Heart right ventricle (tissue), 16 donors: Measurements from ENCODE around the gene MAU2. TPM values are rescaled to one million over a fixed set of nuclear protein-coding genes. Genes with fewer than 3 reads are reported as not detected.

Experiments
- ATAC-seq, 8 donors: fragments of 200-7000 bp; cut with Tn5 transposase; one replicate each; pipeline ENCODE4 v1.9.1; 2020; ENCODE audit warnings: mild to moderate bottlenecking in 8 of 8, moderate library complexity in 8 of 8, moderate number of reproducible peaks in 1 of 8
- DNase-seq, 2 donors: peaks; one replicate each; pipeline ENCODE4 v3.0.0-alpha.2; 2020
- H3K27ac ChIP-seq, 10 donors: fragments of 200-600 bp; sonication (generic) in 2 of 10; one replicate each; pipeline versions ENCODE4 v1.5.0 to v1.8.0; 2020 to 2022; ENCODE audit warnings: mild to moderate bottlenecking in 3 of 10
- H3K27me3 ChIP-seq, 7 donors: fragments of 200-600 bp; one replicate each; pipeline ENCODE4 v1.8.0; 2021 to 2022; ENCODE audit warnings: mild to moderate bottlenecking in 2 of 7
- H3K36me3 ChIP-seq, 9 donors: fragments of 200-600 bp; sonication (generic) in 1 of 9; one replicate each; pipeline versions ENCODE4 v1.5.0 to v1.8.0; 2020 to 2022; ENCODE audit warnings: mild to moderate bottlenecking in 2 of 9
- H3K4me1 ChIP-seq, 9 donors: fragments of 200-600 bp; sonication (generic) in 1 of 9; one replicate each; pipeline versions ENCODE4 v1.5.0 to v1.8.0; 2020 to 2022; ENCODE audit warnings: mild to moderate bottlenecking in 4 of 9
- H3K4me3 ChIP-seq, 10 donors: fragments of 200-600 bp; sonication (generic) in 2 of 10; one replicate each; pipeline versions ENCODE4 v1.5.0 to v1.8.0; 2020 to 2022; ENCODE audit warnings: mild to moderate bottlenecking in 7 of 10, moderate library complexity in 2 of 10
- H3K9me3 ChIP-seq, 11 donors: fragments of 200-600 bp in 10 of 11; sonication (generic) in 2 of 11; one replicate each; pipeline versions ENCODE4 v1.5.0 to v1.8.0; 2013 to 2022; ENCODE audit warnings: mild to moderate bottlenecking in 2 of 11, control low read depth in 1 of 11, moderate library complexity in 1 of 11
- WGBS, 2 donors: extraction: QIAGEN DNeasy Blood & Tissue Kit; methylation state at CpG; one replicate each; pipeline ENCODE4 v1.1.7; 2013; ENCODE audit warnings: inconsistent platforms in 1 of 2; 5-methylcytosine and 5-hydroxymethylcytosine counted together
- intact Hi-C, 10 donors: fragments of 100-400 bp; cut with DNase I; formaldehyde crosslinking; loops; one replicate each; pipeline versions ENCODE4 v1.11.1 to v1.14.2; 2022
- polyA plus RNA-seq, 2 donors: library from polyadenylated mRNA; stranded (reverse); fragments of 200-250 nt; gene quantifications; one replicate each; pipeline ENCODE4 v1.2.3, GENCODE V29; 2013
- total RNA-seq, 10 donors: library from RNA; stranded (reverse); fragmentation: NEBNext Ultra II Directional in 3 of 10; extraction: Animal tissue kit (Norgen Biotek cat#: 25700) in 3 of 10; gene quantifications; one replicate each; pipeline versions ENCODE4 v1.2.1 to v1.2.4, GENCODE V29; 2021 to 2023
- TF ChIP-seq, protein P1 (sequence below), 9 donors: fragments of 200-600 bp; sonication (generic) in 2 of 9; IDR thresholded peaks; one replicate each; pipeline versions ENCODE4 v1.5.0 to v1.8.0; 2021 to 2022; ENCODE audit warnings: antibody characterized with exemption in 9 of 9, mild to moderate bottlenecking in 5 of 9, moderate library complexity in 1 of 9
- donor health status: Arrhythmogenic right ventricular cardiomyopathy.
- donor health status: ischemic (EF 13 %, LVEDD 7.1; RV severe dilation, severe dysfunction).
- donor health status: healthy with polysubstance abuse.
- donor health status: DM: no; HTN: yes; CAD: no.
- donor health status: DM: no; HTN: no; CAD: no.
- donor health status: ischemic (EF 25% LVEDD 6.9; RV normal size, moderate dysfunction).
- donor health status: ischemic (EF 25% LVEDD 5.7; RV mildly dilated, moderate dysfunction).
- donor health status: healthy.
- donor health status: DM: yes; HTN: yes; CAD: no.
- donor health status: Ischemic cardiomyopathy.
- donor health status: ischemic (EF 35%, LVEDD 5.7; RV mildly dilated, moderate dysfunction).
- donor health status: nonischemic (EF 11% LVEDD 7.7; RV severe dilation, severe dysfunction).
- donor health status: DM: yes; HTN: yes; CAD: no.
- donor health status: PGD.
- donor health status: ischemic (EF 29% LVEDD 5.4; RV normal size, mild dysfunction).
- donor health status: nonischemic (EF 23%, LVEDD 6.1; RV moderate dilation, normal function).

MAU2 gene
- total and polyA plus RNA-seq, 12 donors: 11.2 to 48.6 (median 36.7) TPM

DNA sequence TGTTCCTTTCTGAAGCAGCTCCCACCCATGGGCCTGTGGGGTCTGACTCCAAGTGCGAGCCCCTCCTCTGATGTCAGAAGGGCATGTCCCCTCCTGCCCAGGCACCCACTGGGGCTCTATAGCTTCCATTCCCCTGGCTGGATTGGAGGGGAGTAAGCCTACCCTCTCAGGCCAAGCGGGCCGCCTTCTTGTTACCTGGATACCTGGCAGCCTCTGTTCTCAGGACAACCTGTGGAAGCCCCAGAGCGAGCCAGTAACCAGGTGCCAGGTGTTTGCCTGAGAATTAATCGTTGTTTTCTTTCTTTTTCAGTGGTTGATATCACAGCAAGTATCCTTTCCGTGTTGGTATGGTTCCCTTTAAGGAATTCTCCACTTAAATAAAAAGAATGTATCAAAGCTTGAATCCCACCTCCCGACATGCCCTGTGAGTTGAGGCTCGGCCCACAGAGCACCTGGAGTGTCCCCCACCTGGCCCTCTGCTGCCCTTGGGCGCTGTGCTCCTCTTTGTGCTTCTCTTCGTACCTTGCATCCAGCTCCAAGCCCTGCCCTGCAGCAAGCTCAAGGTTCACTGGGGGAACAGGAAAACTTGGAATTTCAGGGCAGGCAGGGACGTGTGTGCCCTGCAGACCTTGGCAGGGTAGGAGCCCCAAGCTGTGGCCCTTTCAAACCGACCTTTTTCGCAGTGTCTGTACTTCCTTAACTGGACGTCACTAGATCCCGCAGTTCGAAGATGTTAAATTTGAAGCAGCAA lies 15.0 kb downstream of the MAU2 start:
- Histone ChIP-seq H3K27ac (no peak overlapping the region), H3K36me3 (peaks cover 6 to 100% (median 48%) of the 10 kb centered on the region in 9 donors)

DNA sequence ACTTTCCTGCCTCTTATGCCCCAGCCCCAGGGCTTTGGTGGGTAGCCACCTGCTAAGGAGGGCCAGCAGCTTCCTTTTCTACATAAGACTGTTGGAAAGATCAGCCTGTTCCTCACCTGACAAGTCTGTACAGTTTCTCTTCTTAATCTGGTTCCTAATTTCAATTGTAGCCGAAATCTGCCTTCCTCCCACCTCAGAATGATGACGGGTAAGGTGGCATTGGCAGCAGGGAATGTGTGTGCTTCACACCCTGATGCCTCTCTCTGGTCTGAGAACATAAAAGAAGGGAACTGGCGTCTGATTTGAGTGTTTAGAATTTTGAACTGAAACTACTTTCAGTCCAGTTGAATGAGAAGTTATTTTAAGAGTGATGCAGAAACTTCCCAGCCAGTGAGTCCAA lies 16.0 kb downstream of the MAU2 start:
- H3K27me3 ChIP-seq: no peaks in the 10 kb centered on the region
- TF ChIP-seq, protein P1, sequence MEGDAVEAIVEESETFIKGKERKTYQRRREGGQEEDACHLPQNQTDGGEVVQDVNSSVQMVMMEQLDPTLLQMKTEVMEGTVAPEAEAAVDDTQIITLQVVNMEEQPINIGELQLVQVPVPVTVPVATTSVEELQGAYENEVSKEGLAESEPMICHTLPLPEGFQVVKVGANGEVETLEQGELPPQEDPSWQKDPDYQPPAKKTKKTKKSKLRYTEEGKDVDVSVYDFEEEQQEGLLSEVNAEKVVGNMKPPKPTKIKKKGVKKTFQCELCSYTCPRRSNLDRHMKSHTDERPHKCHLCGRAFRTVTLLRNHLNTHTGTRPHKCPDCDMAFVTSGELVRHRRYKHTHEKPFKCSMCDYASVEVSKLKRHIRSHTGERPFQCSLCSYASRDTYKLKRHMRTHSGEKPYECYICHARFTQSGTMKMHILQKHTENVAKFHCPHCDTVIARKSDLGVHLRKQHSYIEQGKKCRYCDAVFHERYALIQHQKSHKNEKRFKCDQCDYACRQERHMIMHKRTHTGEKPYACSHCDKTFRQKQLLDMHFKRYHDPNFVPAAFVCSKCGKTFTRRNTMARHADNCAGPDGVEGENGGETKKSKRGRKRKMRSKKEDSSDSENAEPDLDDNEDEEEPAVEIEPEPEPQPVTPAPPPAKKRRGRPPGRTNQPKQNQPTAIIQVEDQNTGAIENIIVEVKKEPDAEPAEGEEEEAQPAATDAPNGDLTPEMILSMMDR (IDR thresholded peaks at IDR 0.05): no peak
- DNase-seq (no peak), ATAC-seq (no peak)
- no peak overlapping the region for H3K4me3 ChIP-seq
- H3K4me1 ChIP-seq: no peaks in the 10 kb centered on the region
- intact Hi-C loops: no loop called here
- no peaks in the 10 kb centered on the region for H3K9me3 ChIP-seq
- peaks cover 7 to 100% (median 58%) of the 10 kb centered on the region in 9 donors for H3K36me3 ChIP-seq
- WGBS, 2 donors: 58 to 59% methylated on average over 3 of the region's 3 CpGs
- H3K27ac ChIP-seq: no peak overlapping the region

More for the DNA sequence above, 15.0 kb downstream of the MAU2 start:
- TF ChIP-seq, protein P1 (IDR thresholded peaks at IDR 0.05): no peak
- 86 to 88% methylated on average over 16 of the region's 16 CpGs for WGBS, 2 donors
- DNase-seq (no peak), ATAC-seq (no peak)
- Histone ChIP-seq H3K27me3 (no peaks in the 10 kb centered on the region), H3K9me3 (no peaks in the 10 kb centered on the region), H3K4me3 (no peak overlapping the region), H3K4me1 (no peaks in the 10 kb centered on the region)
- intact Hi-C loops: no loop called here

DNA sequence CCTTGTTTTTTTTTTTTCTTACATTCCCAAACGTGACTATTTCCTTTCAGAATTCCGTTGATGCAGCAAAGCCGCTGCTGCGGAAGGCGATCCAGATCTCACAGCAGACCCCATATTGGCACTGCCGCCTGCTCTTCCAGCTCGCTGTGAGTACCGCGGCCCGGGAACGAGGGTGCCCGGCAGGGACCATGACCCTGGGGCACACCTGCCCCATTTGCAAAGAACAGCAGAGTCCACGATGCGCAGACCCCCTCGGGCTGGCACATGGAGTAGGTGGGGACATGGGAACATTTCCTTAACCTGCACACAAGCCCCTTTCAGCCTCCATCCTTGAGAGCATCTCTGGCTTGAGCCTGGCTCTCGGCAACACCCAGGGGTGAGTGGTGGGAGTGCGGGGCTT lies 16.5 kb downstream of the MAU2 start:
- H3K4me3 ChIP-seq: no peak overlapping the region
- no peaks in the 10 kb centered on the region for H3K4me1 ChIP-seq
- 92% methylated on average over 17 of the region's 17 CpGs for WGBS, 2 donors
- intact Hi-C loops: no loop called here
- no peaks in the 10 kb centered on the region for H3K27me3 ChIP-seq
- H3K9me3 ChIP-seq: no peaks in the 10 kb centered on the region
- H3K27ac ChIP-seq: no peak overlapping the region
- H3K36me3 ChIP-seq: peaks cover 7 to 100% (median 61%) of the 10 kb centered on the region in 9 donors
- TF ChIP-seq, protein P1 (IDR thresholded peaks at IDR 0.05): no peak
- ATAC-seq: no peak
- no peak for DNase-seq

DNA sequence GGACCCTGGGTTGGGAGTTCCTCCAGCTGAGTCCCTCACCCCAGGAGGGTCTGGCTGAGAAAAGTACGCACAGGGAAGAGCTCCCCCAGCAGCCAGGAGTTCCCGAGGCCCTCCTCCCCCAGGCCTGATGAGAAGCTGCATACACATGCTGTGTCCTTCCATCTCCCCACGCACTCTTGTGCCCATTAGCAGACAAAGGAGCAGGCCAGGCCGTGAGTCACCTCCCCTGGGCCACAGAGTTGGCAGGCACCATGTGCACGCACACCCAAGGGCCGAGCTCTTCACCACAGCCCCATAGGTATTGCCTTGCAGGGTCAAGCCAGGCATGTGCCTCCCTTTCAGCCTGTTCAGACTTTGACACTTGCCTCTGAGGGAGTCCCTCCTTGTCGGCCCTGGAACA lies 17.5 kb downstream of the MAU2 start:
- TF ChIP-seq, protein P1 (IDR thresholded peaks at IDR 0.05): no peak
- peak in 1 of 8 donors; percentile 26 for ATAC-seq
- WGBS, 2 donors: 86 to 88% methylated on average over 7 of the region's 7 CpGs

More for the DNA sequence above, 17.5 kb downstream of the MAU2 start:
- intact Hi-C loops: no loop called here
- Histone ChIP-seq H3K27ac (no peak overlapping the region), H3K9me3 (no peaks in the 10 kb centered on the region), H3K4me1 (peaks cover 0 to 7% (median 0%) of the 10 kb centered on the region in 9 donors), H3K4me3 (no peak overlapping the region), H3K36me3 (peaks cover 7 to 100% (median 59%) of the 10 kb centered on the region in 9 donors), H3K27me3 (no peaks in the 10 kb centered on the region)
- DNase-seq: no peak
